A549 (cell line): ENCODE measurements around the gene XPNPEP2. TPM values are rescaled to one million over a fixed set of nuclear protein-coding genes. Genes with fewer than 3 reads are reported as not detected.

Source experiments
- ATAC-seq, 2 experiments: fragments of 200-7000 bp in 1 of 2; fragments of >200 bp in 1 of 2; cut with Nextera tagmentation in 1 of 2; cut with Tn5 transposase in 1 of 2; 3 replicates each; pipeline versions ENCODE4 v1.8.0 to v1.9.1; 2018 to 2020; ENCODE audit warnings: mild to moderate bottlenecking in 1 of 2, moderate library complexity in 1 of 2
- CTCF ChIA-PET: fragments of 300-600 bp; sonication (Branson Sonifier 250); formaldehyde crosslinking; extraction: SDS; loops from one replicate; lab custom pipeline; 2021; ENCODE audit warnings: antibody characterized with exemption, inconsistent platforms; lab: Yijun Ruan, JAX
- POLR2A ChIA-PET: fragments of 350-600 bp; formaldehyde crosslinking; extraction: SDS; loops from one replicate; lab custom pipeline; 2021; ENCODE audit warnings: antibody characterized with exemption, inconsistent platforms; lab: Yijun Ruan, JAX
- DNase-seq, 2 experiments: peaks; one replicate each; pipeline versions ENCODE4 v3.0.0 to v3.0.0-alpha.2; 2011 to 2016; ENCODE audit warnings: low read depth in 1 of 2, low spot score in 1 of 2
- FAIRE-seq: peaks from 2 replicates; lab custom pipeline; 2011; peaks lifted over from hg19 to GRCh38; lab: Jason Lieb, UNC
- H3K27ac ChIP-seq, 2 experiments: fragments of >200 bp; sonication (Bioruptor Twin); formaldehyde crosslinking; 3 replicates each; pipeline ENCODE4 v1.5.1; 2016 to 2017
- H3K4me1 ChIP-seq: fragments of >200 bp; sonication (Bioruptor Twin); formaldehyde crosslinking; 3 replicates; pipeline ENCODE4 v1.6.1; 2016
- H3K4me2 ChIP-seq: fragments of >200 bp; sonication (Bioruptor Twin); formaldehyde crosslinking; 3 replicates; pipeline ENCODE4 v1.6.1; 2016
- H3K4me3 ChIP-seq: fragments of >200 bp; sonication (Bioruptor Twin); formaldehyde crosslinking; 3 replicates; pipeline ENCODE4 v1.5.1; 2016
- H3K9me3 ChIP-seq: fragments of >200 bp; sonication (Bioruptor Twin); formaldehyde crosslinking; 3 replicates; pipeline ENCODE4 v1.6.1; 2016
- CEBPB ChIP-seq, 2 experiments: fragments of >200 bp in 1 of 2; sonication (Bioruptor Twin) in 1 of 2; formaldehyde crosslinking in 1 of 2; IDR thresholded peaks; 2 replicates each; pipeline ENCODE4 v1.6.1; 2012 to 2016
- CHD2 ChIP-seq: fragments of 150-350 bp; IDR thresholded peaks from 2 replicates; pipeline ENCODE4 v1.6.1; 2014; ENCODE audit warnings: low read length; ENCODE audit not compliant: partially characterized antibody
- CHD4 ChIP-seq: fragments of 200-600 bp; sonication (generic); IDR thresholded peaks from 2 replicates; pipeline ENCODE4 v1.6.1; 2016; ENCODE audit warnings: antibody characterized with exemption, mild to moderate bottlenecking, borderline replicate concordance
- E2F6 ChIP-seq: IDR thresholded peaks from 2 replicates; pipeline ENCODE4 v1.6.1; 2012; ENCODE audit warnings: low read depth, borderline replicate concordance
- EP300 ChIP-seq, 2 experiments: fragments of >200 bp; sonication (Bioruptor Twin); formaldehyde crosslinking; IDR thresholded peaks; 2 replicates in 1 of 2; 3 replicates in 1 of 2; pipeline ENCODE4 v1.6.1; 2016 to 2017
- ESRRA ChIP-seq: fragments of 150-350 bp; IDR thresholded peaks from 2 replicates; pipeline ENCODE4 v1.6.1; 2014; ENCODE audit warnings: mild to moderate bottlenecking, low read length, borderline replicate concordance
- FOSB ChIP-seq: fragments of 250-450 bp; sonication (Bioruptor Pico); IDR thresholded peaks from 2 replicates; pipeline ENCODE4 v1.5.0; 2020; ENCODE audit warnings: mild to moderate bottlenecking, moderate library complexity
- FOSL2 ChIP-seq, 2 experiments: fragments of 450-650 bp in 1 of 2; fragments of >200 bp in 1 of 2; sonication (Bioruptor Twin) in 1 of 2; formaldehyde crosslinking; IDR thresholded peaks; 2 replicates each; pipeline versions ENCODE4 v1.5.0 to v1.6.1; 2016 to 2020; ENCODE audit warnings: mild to moderate bottlenecking in 1 of 2, moderate library complexity in 1 of 2
- FOXS1 ChIP-seq: fragments of 250-450 bp; sonication (Bioruptor Pico); IDR thresholded peaks from 2 replicates; pipeline ENCODE4 v1.5.0; 2020; ENCODE audit warnings: mild to moderate bottlenecking, moderate library complexity
- HEYL ChIP-seq: fragments of 250-450 bp; sonication (Bioruptor Pico); IDR thresholded peaks from 2 replicates; pipeline ENCODE4 v1.8.0; 2021; ENCODE audit warnings: mild to moderate bottlenecking, moderate library complexity
- JUN ChIP-seq, 2 experiments: fragments of >200 bp; sonication (Bioruptor Twin); formaldehyde crosslinking; IDR thresholded peaks; 2 replicates in 1 of 2; 3 replicates in 1 of 2; pipeline ENCODE4 v1.6.1; 2016 to 2017
- MYC ChIP-seq: IDR thresholded peaks from 2 replicates; pipeline ENCODE4 v1.6.1; 2012; ENCODE audit warnings: mild to moderate bottlenecking, inconsistent platforms, low read length, improper control_type of control experiment, borderline replicate concordance
- NR3C1 ChIP-seq: fragments of >200 bp; sonication (Bioruptor Twin); formaldehyde crosslinking; IDR thresholded peaks from 3 replicates; pipeline ENCODE4 v1.6.1; 2017
- RARB ChIP-seq: fragments of 250-450 bp; sonication (Bioruptor Pico); IDR thresholded peaks from 2 replicates; pipeline ENCODE4 v1.8.0; 2021; ENCODE audit warnings: mild to moderate bottlenecking, moderate library complexity
- REST ChIP-seq: fragments of 200-600 bp; sonication (generic); IDR thresholded peaks from 2 replicates; pipeline ENCODE4 v1.6.1; 2016; ENCODE audit warnings: antibody characterized with exemption, mild to moderate bottlenecking, moderate library complexity
- WGBS: methylation state at CpG from one replicate; pipeline ENCODE4 v1.1.6; 2017; ENCODE audit errors: missing lambda C conversion rate; 5-methylcytosine and 5-hydroxymethylcytosine counted together
- polyA plus RNA-seq, 4 experiments: library from polyadenylated mRNA; depleted of rRNA in 3 of 4; stranded (reverse); fragments of >200 nt; fragmentation: RNase III in 1 of 4; extraction: RNeasy Plus Mini Kit Qiagen cat#74134 plus additional on column Dnase treatment in 1 of 4; gene quantifications; 2 replicates in 3 of 4; 3 replicates in 1 of 4; pipeline ENCODE4 v1.2.3, GENCODE V29; 2011 to 2017
- TF ChIP-seq, protein P1 (sequence below): fragments of 150-350 bp; IDR thresholded peaks from 2 replicates; pipeline ENCODE4 v1.6.1; 2014; ENCODE audit warnings: low read depth, mild to moderate bottlenecking, low read length
- TF ChIP-seq, protein P2 (sequence below): IDR thresholded peaks from 2 replicates; pipeline ENCODE4 v1.6.1; 2012

The XPNPEP2 gene
- polyA plus RNA-seq, 2 of the 4 experiments (the other 2 are of a cell fraction), result not detected

DNA sequence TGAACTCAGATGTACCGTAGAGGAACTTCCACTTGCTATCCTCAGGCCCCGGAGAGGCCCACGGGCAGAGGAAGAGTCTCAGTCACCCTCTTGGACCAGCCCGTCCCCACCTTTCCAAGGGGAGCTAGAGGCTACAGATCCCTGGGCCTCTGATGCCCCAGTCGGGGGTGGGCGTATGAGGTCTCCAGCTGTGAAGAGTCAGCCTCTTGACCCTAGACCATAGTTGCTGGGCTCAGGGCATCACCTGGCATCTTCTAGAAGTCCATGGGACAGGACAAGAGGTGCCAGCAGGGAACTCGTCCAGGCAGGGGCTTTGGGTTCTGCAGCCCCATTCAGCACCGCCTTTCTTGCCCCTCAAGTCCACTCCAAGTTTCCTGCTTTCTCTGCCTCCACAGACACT, 52.6 kb downstream of the XPNPEP2 start:
- no peak for FAIRE-seq
- POLR2A ChIA-PET, result no interaction called here

GRCh38 chrX:129791961-129792570, 53.3 kb downstream of the XPNPEP2 start:
- CTCF ChIA-PET, result interaction anchor here (1.1 kb wide), 1 partner anchor 154 kb away, joined by 4 read pairs; no protein-coding TSS in a partner anchor
- no peak overlapping the region for H3K4me2 ChIP-seq
- POLR2A ChIA-PET, result interaction anchor here (0.6 kb wide), 1 partner anchor 269 kb away, joined by 6 read pairs; the partner anchor contains the start of gene SMARCA1
- no peak for DNase-seq
- no peaks in the 10 kb centered on the region for H3K9me3 ChIP-seq
- no peak overlapping the region for H3K27ac ChIP-seq
- WGBS, result 70% methylated on average over 3 of the region's 11 CpGs
- no peak for ATAC-seq
- TF ChIP-seq CEBPB (IDR thresholded peaks at IDR 0.05) (no peak), FOSL2 (IDR thresholded peaks at IDR 0.05) (no peak), FOSL2 (CRISPR knock-in tag; IDR thresholded peaks at IDR 0.05) (no peak), JUN (IDR thresholded peaks at IDR 0.05) (no peak), E2F6 (no peak), MYC (no peak), HEYL (CRISPR knock-in tag) (no peak)
- TF ChIP-seq, protein P1, sequence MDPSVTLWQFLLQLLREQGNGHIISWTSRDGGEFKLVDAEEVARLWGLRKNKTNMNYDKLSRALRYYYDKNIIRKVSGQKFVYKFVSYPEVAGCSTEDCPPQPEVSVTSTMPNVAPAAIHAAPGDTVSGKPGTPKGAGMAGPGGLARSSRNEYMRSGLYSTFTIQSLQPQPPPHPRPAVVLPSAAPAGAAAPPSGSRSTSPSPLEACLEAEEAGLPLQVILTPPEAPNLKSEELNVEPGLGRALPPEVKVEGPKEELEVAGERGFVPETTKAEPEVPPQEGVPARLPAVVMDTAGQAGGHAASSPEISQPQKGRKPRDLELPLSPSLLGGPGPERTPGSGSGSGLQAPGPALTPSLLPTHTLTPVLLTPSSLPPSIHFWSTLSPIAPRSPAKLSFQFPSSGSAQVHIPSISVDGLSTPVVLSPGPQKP, result no peak
- TF ChIP-seq, all 56 proteins: peak for 0
- peak; percentile 23 for FAIRE-seq
- Histone ChIP-seq H3K4me1 (no peaks in the 10 kb centered on the region), H3K4me3 (no peak overlapping the region)

More for the DNA sequence above, 52.6 kb downstream of the XPNPEP2 start:
- Histone ChIP-seq H3K27ac (no peak overlapping the region), H3K4me1 (no peaks in the 10 kb centered on the region), H3K4me2 (no peak overlapping the region), H3K4me3 (no peak overlapping the region), H3K9me3 (no peaks in the 10 kb centered on the region)
- ATAC-seq (no peak), DNase-seq (no peak)
- CTCF ChIA-PET, result no interaction called here
- 76% methylated on average over 4 of the region's 8 CpGs for WGBS
- no peak for TF ChIP-seq EP300 (IDR thresholded peaks at IDR 0.05)
- no peak for TF ChIP-seq ESRRA
- no peak for TF ChIP-seq FOXS1 (CRISPR knock-in tag)
- TF ChIP-seq, protein P2, sequence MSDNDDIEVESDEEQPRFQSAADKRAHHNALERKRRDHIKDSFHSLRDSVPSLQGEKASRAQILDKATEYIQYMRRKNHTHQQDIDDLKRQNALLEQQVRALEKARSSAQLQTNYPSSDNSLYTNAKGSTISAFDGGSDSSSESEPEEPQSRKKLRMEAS, result no peak
- TF ChIP-seq FOSB (CRISPR knock-in tag), result no peak
- TF ChIP-seq RARB (CRISPR knock-in tag), result no peak
- no peak for TF ChIP-seq CHD2
- no peak for TF ChIP-seq NR3C1
- no peak for TF ChIP-seq REST
- TF ChIP-seq CHD4, result no peak
